Body of pancreas (tissue), 4 donors: ENCODE data around the gene MYO9B. TPM values are rescaled to one million over a fixed set of nuclear protein-coding genes. Genes with fewer than 3 reads are reported as not detected.

Source experiments
- ATAC-seq: fragments of 150-250 bp; one replicate; pipeline ENCODE4 v1.9.1; 2016
- DNase-seq, 4 donors: peaks; one replicate each; pipeline ENCODE4 v3.0.0-alpha.2; 2019
- H3K27ac ChIP-seq, 4 donors: fragments of 200-600 bp; sonication (generic); 1 replicate in 3 of 4; 2 replicates in 1 of 4; pipeline versions ENCODE4 v1.5.1 to v1.6.1; 2016 to 2019; ENCODE audit warnings: mild to moderate bottlenecking in 1 of 4, mixed read lengths in 1 of 4, moderate library complexity in 1 of 4
- H3K27me3 ChIP-seq, 2 donors: fragments of 200-600 bp; sonication (generic); one replicate each; pipeline ENCODE4 v1.6.0; 2016; ENCODE audit warnings: mild to moderate bottlenecking in 1 of 2
- H3K36me3 ChIP-seq, 2 donors: fragments of 200-600 bp; sonication (generic); replicated peaks in 1 of 2; 2 replicates each; pipeline ENCODE4 v1.5.1; 2016; ENCODE audit warnings: low read depth in 2 of 2; ENCODE audit not compliant: insufficient read depth in 1 of 2
- H3K4me1 ChIP-seq: fragments of 200-600 bp; sonication (generic); one replicate; pipeline ENCODE4 v1.6.0; 2016
- H3K4me3 ChIP-seq, 2 donors: fragments of 200-600 bp; sonication (generic); 1 replicate in 1 of 2; 2 replicates in 1 of 2; pipeline ENCODE4 v1.5.1; 2016 to 2019
- H3K9me3 ChIP-seq, 3 donors: fragments of 200-600 bp; sonication (generic); 1 replicate in 2 of 3; 2 replicates in 1 of 3; pipeline ENCODE4 v1.5.1; 2016
- CTCF ChIP-seq, 7 experiments: fragments of 450-650 bp in 4 of 7; fragments of 200-600 bp in 3 of 7; sonication (generic) in 3 of 7; IDR thresholded peaks; one replicate each; pipeline ENCODE4 v1.5.1; 2016 to 2019; ENCODE audit warnings: antibody characterized with exemption in 7 of 7
- POLR2A ChIP-seq, 3 donors: fragments of 450-650 bp; IDR thresholded peaks; one replicate each; pipeline ENCODE4 v1.6.1; 2016; ENCODE audit warnings: antibody characterized with exemption in 3 of 3, mild to moderate bottlenecking in 2 of 3
- WGBS, 2 donors: methylation state at CpG; one replicate each; pipeline ENCODE4 v1.1.5; 2017; 5-methylcytosine and 5-hydroxymethylcytosine counted together
- intact Hi-C: fragments of 100-400 bp; cut with DNase I; formaldehyde crosslinking; loops from one replicate; pipeline ENCODE4 v1.15.1; 2023
- total RNA-seq, 2 donors: library from RNA; depleted of rRNA; stranded (reverse); fragments of >200 nt; gene quantifications; one replicate each; pipeline ENCODE4 v1.1.0, GENCODE V29; 2016

MYO9B gene
- total RNA-seq, 2 donors from 2014 or later, result 26.2 to 56.0 TPM

GRCh38 chr19:17202713-17203112 lies 127.1 kb downstream of the MYO9B start:
- intact Hi-C loops, result loop anchor here (5.0 kb wide), 1 partner anchor 80 kb away; the partner anchor contains the start of gene ANKLE1
- H3K36me3 ChIP-seq, result peaks cover 0 to 22% of the 10 kb centered on the region in 2 donors
- DNase-seq (no peak), ATAC-seq (no peak)
- H3K4me3 ChIP-seq, result no peak overlapping the region
- no peak overlapping the region for H3K27ac ChIP-seq
- WGBS, 2 donors, result 92 to 95% methylated on average over 17 of the region's 17 CpGs
- H3K27me3 ChIP-seq, result no peaks in the 10 kb centered on the region
- no peaks in the 10 kb centered on the region for H3K9me3 ChIP-seq
- no peaks in the 10 kb centered on the region for H3K4me1 ChIP-seq
- TF ChIP-seq POLR2A (IDR thresholded peaks at IDR 0.05) (no peak), CTCF (IDR thresholded peaks at IDR 0.05) (no peak)

DNA sequence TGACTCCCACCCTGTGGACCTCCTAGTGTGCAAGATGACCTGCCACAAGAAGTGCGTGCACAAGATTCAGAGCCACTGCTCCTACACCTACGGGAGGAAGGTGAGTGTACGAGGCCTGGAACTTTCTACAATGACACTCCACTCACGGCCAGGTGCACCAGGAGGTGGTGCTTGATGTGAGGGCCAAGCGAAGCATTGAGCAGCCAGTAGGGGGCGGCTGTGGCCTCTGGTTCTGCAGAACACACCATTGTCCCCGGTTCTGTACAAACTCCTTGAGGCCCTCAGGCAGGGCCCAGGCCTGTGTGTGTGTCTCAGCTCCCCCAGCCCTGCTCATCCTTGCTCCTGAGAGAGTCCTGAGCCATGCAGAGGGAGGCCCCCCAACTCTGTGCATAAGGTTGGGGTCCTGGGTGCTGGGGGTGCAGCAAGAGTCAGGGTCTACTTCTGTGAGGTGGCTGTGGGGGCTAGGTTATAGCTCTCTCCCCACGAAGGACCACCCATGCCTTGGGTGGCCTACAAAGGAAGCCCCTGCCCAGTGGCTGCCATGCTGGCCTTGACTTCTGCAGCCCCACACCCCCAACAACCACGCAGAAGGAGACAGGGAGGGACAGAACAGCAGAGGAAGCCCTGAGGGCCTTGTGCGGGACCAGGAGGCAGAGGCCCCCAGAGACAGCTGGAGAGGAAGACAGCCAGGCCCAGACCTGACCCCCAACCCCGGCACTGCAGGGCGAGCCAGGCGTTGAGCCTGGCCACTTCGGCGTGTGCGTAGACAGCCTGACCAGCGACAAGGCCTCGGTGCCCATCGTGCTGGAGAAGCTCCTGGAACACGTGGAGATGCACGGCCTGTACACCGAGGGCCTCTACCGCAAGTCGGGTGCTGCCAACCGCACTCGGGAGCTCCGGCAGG lies 129.9 kb downstream of the MYO9B start:
- Histone ChIP-seq H3K9me3 (no peaks in the 10 kb centered on the region), H3K27me3 (no peaks in the 10 kb centered on the region), H3K36me3 (peaks cover 0 to 21% of the 10 kb centered on the region in 2 donors), H3K4me3 (no peak overlapping the region), H3K4me1 (no peaks in the 10 kb centered on the region), H3K27ac (no peak overlapping the region)
- intact Hi-C loops, result no loop called here
- DNase-seq, result peak; percentile 78 to 89 (median 82)
- WGBS, 2 donors, result 37 to 70% methylated on average over 8 to 25 of the region's 27 CpGs
- peak; percentile 81 for ATAC-seq
- TF ChIP-seq CTCF (IDR thresholded peaks at IDR 0.05) (peak; percentile 51 to 91 (median 80)), POLR2A (IDR thresholded peaks at IDR 0.05) (no peak)

- no peak for ATAC-seq
- 88 to 92% methylated on average over 20 to 25 of the region's 25 CpGs for WGBS, 2 donors
- Histone ChIP-seq H3K4me1 (no peaks in the 10 kb centered on the region), H3K36me3 (peaks cover 0 to 10% of the 10 kb centered on the region in 2 donors), H3K4me3 (no peak overlapping the region), H3K9me3 (no peaks in the 10 kb centered on the region), H3K27ac (no peak overlapping the region), H3K27me3 (no peaks in the 10 kb centered on the region)
- TF ChIP-seq POLR2A (IDR thresholded peaks at IDR 0.05) (no peak), CTCF (IDR thresholded peaks at IDR 0.05) (no peak)
- DNase-seq, result no peak
- intact Hi-C loops, result no loop called here
Observed at GRCh38 chr19:17206736-17207581, 131.4 kb downstream of the MYO9B start.

- ATAC-seq, result no peak
- WGBS, 2 donors, result 75 to 81% methylated on average over 23 to 28 of the region's 28 CpGs
Observed at GRCh38 chr19:17209126-17210036, 133.8 kb downstream of the MYO9B start.

More at GRCh38 chr19:17209126-17210036, 133.8 kb downstream of the MYO9B start:
- H3K4me3 ChIP-seq, result no peak overlapping the region
- H3K27me3 ChIP-seq, result no peaks in the 10 kb centered on the region
- H3K9me3 ChIP-seq, result no peaks in the 10 kb centered on the region
- no peaks in the 10 kb centered on the region for H3K36me3 ChIP-seq
- no peak overlapping the region for H3K27ac ChIP-seq
- intact Hi-C loops, result loop anchor here (10.0 kb wide), 1 partner anchor 135 kb away; the partner anchor contains the start of genes HAUS8 and MYO9B
- no peak for DNase-seq
- no peak for TF ChIP-seq CTCF (IDR thresholded peaks at IDR 0.05)
- peaks cover 2% of the 10 kb centered on the region for H3K4me1 ChIP-seq
